ENCODE measurements around the gene PCLAF. TPM values are rescaled to one million over a fixed set of nuclear protein-coding genes. Genes with fewer than 3 reads are reported as not detected.
A peak's percentile ranks its signal among the peaks of the same experiment; 100 is the strongest.

The PCLAF gene
- total RNA-seq, 1 experiment from 2014 or later: 97.8 TPM

- no peak for ATAC-seq
Observed at GRCh38 chr15:64344651-64345294, 36.5 kb downstream of the PCLAF start.

GRCh38 chr15:64343841-64344240, 37.4 kb downstream of the PCLAF start:
- Histone ChIP-seq H3K4me3 (ENCODE audit: low read depth in 2 of 2, low read length in 2 of 2) (no peak overlapping the region), H3K4me1 (ENCODE audit: control insufficient read depth, insufficient read depth, low read length) (peaks cover 8% of the 10 kb centered on the region; the same call in 1 of the 2 replicates), H3K27ac (ENCODE audit: low read length) (no peak overlapping the region), H3K36me3 (ENCODE audit: control insufficient read depth, insufficient read depth, low read length) (no peaks in the 10 kb centered on the region), H3K9me3 (ENCODE audit: control insufficient read depth, insufficient read depth, low read depth, low read length) (no peaks in the 10 kb centered on the region), H3K27me3 (ENCODE audit: control insufficient read depth, insufficient read depth, low read length) (no peaks in the 10 kb centered on the region)
- in situ Hi-C loops (cut with HindIII; ENCODE audit: low pct_unique_long_range_greater_than_20kb, low sequenced_read_pairs): no loop called here
- CTCF ChIA-PET: no interaction called here
- ATAC-seq: no peak
- intact Hi-C loops (cut with micrococcal nuclease; ENCODE audit: unreplicated experiment): no loop called here
- POLR2A ChIA-PET: interaction anchor here (0.6 kb wide), 1 partner anchor 33 kb away, joined by 3 read pairs; no protein-coding TSS in a partner anchor
- no peak for DNase-seq (ENCODE audit: low read depth, low spot score)
- no TSS peak for BruUV-seq (replicated peaks)
- TF ChIP-seq SIN3A (IDR thresholded peaks at IDR 0.05; ENCODE audit: borderline replicate concordance, insufficient read depth, low read depth, low read length): no peak
- no peak for TF ChIP-seq TCF7L2 (IDR thresholded peaks at IDR 0.05; ENCODE audit: low read depth, low read length)
- no peak for TF ChIP-seq POLR2AphosphoS5 (IDR thresholded peaks at IDR 0.05; ENCODE audit: low read depth, low read length)
- no peak for TF ChIP-seq CTCF (IDR thresholded peaks at IDR 0.05)
- TF ChIP-seq REST (IDR thresholded peaks at IDR 0.05; ENCODE audit: insufficient read depth in 1 of 2, low read depth in 2 of 2, low read length in 1 of 2): no peak

More at GRCh38 chr15:64344651-64345294, 36.5 kb downstream of the PCLAF start:
- ChIA-PET CTCF (no interaction called here), POLR2A (no interaction called here)
- in situ Hi-C loops (cut with HindIII; ENCODE audit: low pct_unique_long_range_greater_than_20kb, low sequenced_read_pairs) (no loop called here), intact Hi-C loops (cut with micrococcal nuclease; ENCODE audit: unreplicated experiment) (no loop called here)
- BruUV-seq (replicated peaks): no TSS peak
- no peak overlapping the region for H3K4me3 ChIP-seq (ENCODE audit: low read depth in 2 of 2, low read length in 2 of 2)
- peaks cover 8% of the 10 kb centered on the region; the same call in 1 of the 2 replicates for H3K4me1 ChIP-seq (ENCODE audit: control insufficient read depth, insufficient read depth, low read length)
- H3K36me3 ChIP-seq (ENCODE audit: control insufficient read depth, insufficient read depth, low read length): no peaks in the 10 kb centered on the region
- peak overlapping the region; percentile 9; the same call in 1 of the 2 replicates for H3K27ac ChIP-seq (ENCODE audit: low read length)
- no peaks in the 10 kb centered on the region for H3K27me3 ChIP-seq (ENCODE audit: control insufficient read depth, insufficient read depth, low read length)
- no peak for TF ChIP-seq SIN3A (IDR thresholded peaks at IDR 0.05; ENCODE audit: borderline replicate concordance, insufficient read depth, low read depth, low read length)
- no peak for TF ChIP-seq TCF7L2 (IDR thresholded peaks at IDR 0.05; ENCODE audit: low read depth, low read length)
- TF ChIP-seq CTCF (IDR thresholded peaks at IDR 0.05): no peak
- TF ChIP-seq POLR2AphosphoS5 (IDR thresholded peaks at IDR 0.05; ENCODE audit: low read depth, low read length): no peak
- no peak for TF ChIP-seq REST (IDR thresholded peaks at IDR 0.05; ENCODE audit: insufficient read depth in 1 of 2, low read depth in 2 of 2, low read length in 1 of 2)
- no peak for DNase-seq (ENCODE audit: low read depth, low spot score)
- no peaks in the 10 kb centered on the region for H3K9me3 ChIP-seq (ENCODE audit: control insufficient read depth, insufficient read depth, low read depth, low read length)

All from Panc1 (cell line).